Upper lobe of right lung (tissue), 1 donor: ENCODE results near the gene KCNIP1. TPM values are rescaled to one million over a fixed set of nuclear protein-coding genes. Genes with fewer than 3 reads are reported as not detected.

Source experiments
- ATAC-seq: fragments of 200-7000 bp; cut with Tn5 transposase; one replicate; pipeline ENCODE4 v1.9.1; 2020; ENCODE audit warnings: mild to moderate bottlenecking, moderate library complexity
- DNase-seq: peaks from one replicate; pipeline ENCODE4 v3.0.0-alpha.2; 2020
- H3K27ac ChIP-seq: fragments of 200-600 bp; one replicate; pipeline ENCODE4 v1.8.0; 2022
- H3K27me3 ChIP-seq: fragments of 200-600 bp; one replicate; pipeline ENCODE4 v1.8.0; 2022; ENCODE audit warnings: mild to moderate bottlenecking
- H3K36me3 ChIP-seq: fragments of 200-600 bp; one replicate; pipeline ENCODE4 v1.8.0; 2022
- H3K4me1 ChIP-seq: fragments of 200-600 bp; one replicate; pipeline ENCODE4 v1.8.0; 2022
- H3K4me3 ChIP-seq: fragments of 200-600 bp; one replicate; pipeline ENCODE4 v1.8.0; 2022; ENCODE audit warnings: mild to moderate bottlenecking
- H3K9me3 ChIP-seq: fragments of 200-600 bp; one replicate; pipeline ENCODE4 v1.8.0; 2022
- CTCF ChIP-seq: fragments of 200-600 bp; IDR thresholded peaks from one replicate; pipeline ENCODE4 v1.8.0; 2022; ENCODE audit warnings: antibody characterized with exemption
- intact Hi-C: fragments of 100-400 bp; cut with DNase I; formaldehyde crosslinking; loops from one replicate; pipeline ENCODE4 v1.11.0; 2022
- total RNA-seq: library from RNA; stranded (reverse); fragmentation: NEBNext Ultra II Directional; extraction: Animal tissue kit (Norgen Biotek cat#: 25700); gene quantifications from one replicate; pipeline ENCODE4 v1.2.1, GENCODE V29; 2021
- donor health status: DM: no; HTN: yes; CAD: no; lungs with severe emphysema.

KCNIP1 gene
- total RNA-seq, 1 donor from 2014 or later = 2.7 TPM

GRCh38 chr5:170501361-170501760 lies 2.5 kb upstream of the KCNIP1 start:
- Histone ChIP-seq H3K9me3 (no peaks in the 10 kb centered on the region), H3K27ac (no peak overlapping the region), H3K27me3 (peaks cover 42% of the 10 kb centered on the region), H3K4me3 (no peak overlapping the region), H3K4me1 (no peaks in the 10 kb centered on the region), H3K36me3 (no peaks in the 10 kb centered on the region)
- intact Hi-C loops = no loop called here
- DNase-seq = no peak
- no peak for ATAC-seq
- TF ChIP-seq CTCF = no peak

GRCh38 chr5:170501931-170502330 lies 1.9 kb upstream of the KCNIP1 start:
- H3K9me3 ChIP-seq = no peaks in the 10 kb centered on the region
- H3K4me1 ChIP-seq = no peaks in the 10 kb centered on the region
- no peak overlapping the region for H3K4me3 ChIP-seq
- intact Hi-C loops = no loop called here
- no peak overlapping the region for H3K27ac ChIP-seq
- TF ChIP-seq CTCF = no peak
- H3K36me3 ChIP-seq = no peaks in the 10 kb centered on the region
- peaks cover 43% of the 10 kb centered on the region for H3K27me3 ChIP-seq
- no peak for ATAC-seq
- DNase-seq = no peak

GRCh38 chr5:170504616-170505266 lies 921 bp downstream of the KCNIP1 start:
- Histone ChIP-seq H3K4me3 (no peak overlapping the region), H3K9me3 (no peaks in the 10 kb centered on the region), H3K27me3 (peaks cover 43% of the 10 kb centered on the region), H3K27ac (no peak overlapping the region), H3K4me1 (no peaks in the 10 kb centered on the region), H3K36me3 (no peaks in the 10 kb centered on the region)
- DNase-seq (no peak), ATAC-seq (no peak)
- no peak for TF ChIP-seq CTCF
- intact Hi-C loops = no loop called here

- no peak overlapping the region for H3K4me3 ChIP-seq
- no peak for TF ChIP-seq CTCF
- ATAC-seq = no peak
- DNase-seq = no peak
- no peaks in the 10 kb centered on the region for H3K9me3 ChIP-seq
- H3K36me3 ChIP-seq = no peaks in the 10 kb centered on the region
- no peaks in the 10 kb centered on the region for H3K4me1 ChIP-seq
- intact Hi-C loops = no loop called here
- H3K27ac ChIP-seq = no peak overlapping the region
- H3K27me3 ChIP-seq = peaks cover 29% of the 10 kb centered on the region
Observed at GRCh38 chr5:170508036-170508435, 4.2 kb downstream of the KCNIP1 start.

- Histone ChIP-seq H3K4me3 (no peak overlapping the region), H3K27ac (no peak overlapping the region), H3K4me1 (no peaks in the 10 kb centered on the region), H3K36me3 (no peaks in the 10 kb centered on the region), H3K27me3 (peaks cover 26% of the 10 kb centered on the region), H3K9me3 (no peaks in the 10 kb centered on the region)
- no peak for TF ChIP-seq CTCF
- ATAC-seq = no peak
- intact Hi-C loops = no loop called here
- no peak for DNase-seq
Observed at GRCh38 chr5:170508660-170509347, 5.0 kb downstream of the KCNIP1 start.
